ENCODE measurements around the gene PCDHGA9.

- TF ChIP-seq POLR2A (IDR thresholded peaks at IDR 0.05) = no peak
- TF ChIP-seq, protein P1, sequence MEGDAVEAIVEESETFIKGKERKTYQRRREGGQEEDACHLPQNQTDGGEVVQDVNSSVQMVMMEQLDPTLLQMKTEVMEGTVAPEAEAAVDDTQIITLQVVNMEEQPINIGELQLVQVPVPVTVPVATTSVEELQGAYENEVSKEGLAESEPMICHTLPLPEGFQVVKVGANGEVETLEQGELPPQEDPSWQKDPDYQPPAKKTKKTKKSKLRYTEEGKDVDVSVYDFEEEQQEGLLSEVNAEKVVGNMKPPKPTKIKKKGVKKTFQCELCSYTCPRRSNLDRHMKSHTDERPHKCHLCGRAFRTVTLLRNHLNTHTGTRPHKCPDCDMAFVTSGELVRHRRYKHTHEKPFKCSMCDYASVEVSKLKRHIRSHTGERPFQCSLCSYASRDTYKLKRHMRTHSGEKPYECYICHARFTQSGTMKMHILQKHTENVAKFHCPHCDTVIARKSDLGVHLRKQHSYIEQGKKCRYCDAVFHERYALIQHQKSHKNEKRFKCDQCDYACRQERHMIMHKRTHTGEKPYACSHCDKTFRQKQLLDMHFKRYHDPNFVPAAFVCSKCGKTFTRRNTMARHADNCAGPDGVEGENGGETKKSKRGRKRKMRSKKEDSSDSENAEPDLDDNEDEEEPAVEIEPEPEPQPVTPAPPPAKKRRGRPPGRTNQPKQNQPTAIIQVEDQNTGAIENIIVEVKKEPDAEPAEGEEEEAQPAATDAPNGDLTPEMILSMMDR (IDR thresholded peaks at IDR 0.05 in 4 of 5, conservative IDR thresholded peaks at IDR 0.05 in 1 of 5) = no peak
Measured at GRCh38 chr5:141383345-141383744, 19.2 kb upstream of the PCDHGA9 start.

Data from gastrocnemius medialis (tissue), 4 donors.